Astrocyte of the spinal cord (primary cell): Measurements from ENCODE around the gene TMEM161A.

Experiments used
- DNase-seq: peaks from one replicate; pipeline ENCODE4 v3.0.0; 2011; ENCODE audit warnings: low read depth, low spot score
- H3K4me3 ChIP-seq: 2 replicates; pipeline ENCODE4 v1.5.1; 2011; ENCODE audit warnings: low read depth, mild to moderate bottlenecking, low read length, moderate library complexity
- in situ Hi-C: cut with HindIII; loops from 2 replicates; pipeline ENCODE4 v1.10.0; 2017; ENCODE audit warnings: low sequenced_read_pairs
- TF ChIP-seq, protein P1 (sequence below): IDR thresholded peaks from 2 replicates; pipeline ENCODE4 v1.5.1; 2012; ENCODE audit warnings: low read depth, mild to moderate bottlenecking, low read length, inconsistent platforms

Gene TMEM161A

DNA sequence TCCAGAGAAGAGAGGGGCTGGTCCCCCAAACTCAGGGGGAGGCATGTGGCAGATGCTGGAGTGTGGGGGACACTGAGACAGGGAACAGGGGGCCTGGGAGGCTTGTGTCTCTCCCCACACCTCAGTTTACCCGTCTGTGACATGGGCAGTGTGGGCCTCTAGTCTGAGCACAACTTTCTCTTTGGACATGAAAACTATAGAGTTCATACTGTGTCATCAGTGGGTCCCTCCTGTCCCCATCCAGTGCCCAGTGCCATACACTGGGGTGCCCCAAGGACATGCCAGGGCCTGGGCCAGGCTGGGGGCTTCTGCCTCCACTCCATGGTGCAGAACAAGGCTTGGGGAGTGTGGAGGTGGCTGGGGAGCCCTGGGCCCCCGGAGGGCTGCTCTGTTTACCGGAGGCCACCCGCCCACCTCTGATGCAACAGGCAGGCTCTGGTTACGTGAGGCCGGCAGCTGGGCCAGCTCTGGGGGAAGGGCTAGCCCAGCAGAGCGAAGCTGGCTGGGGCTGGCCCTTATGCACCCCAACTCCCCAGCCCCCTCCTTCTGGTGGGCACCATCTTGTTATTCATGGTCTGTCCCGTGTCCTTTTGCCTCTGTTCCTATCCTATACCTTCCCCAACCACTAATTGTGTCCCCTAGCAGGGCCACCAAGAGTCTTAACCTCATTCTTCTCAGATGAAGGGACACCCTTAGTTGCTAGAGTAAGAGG lies 33.7 kb upstream of the TMEM161A start:
- peak; percentile 26 for DNase-seq
- in situ Hi-C loops, result no loop called here
- no peak overlapping the region for H3K4me3 ChIP-seq
- TF ChIP-seq, protein P1, sequence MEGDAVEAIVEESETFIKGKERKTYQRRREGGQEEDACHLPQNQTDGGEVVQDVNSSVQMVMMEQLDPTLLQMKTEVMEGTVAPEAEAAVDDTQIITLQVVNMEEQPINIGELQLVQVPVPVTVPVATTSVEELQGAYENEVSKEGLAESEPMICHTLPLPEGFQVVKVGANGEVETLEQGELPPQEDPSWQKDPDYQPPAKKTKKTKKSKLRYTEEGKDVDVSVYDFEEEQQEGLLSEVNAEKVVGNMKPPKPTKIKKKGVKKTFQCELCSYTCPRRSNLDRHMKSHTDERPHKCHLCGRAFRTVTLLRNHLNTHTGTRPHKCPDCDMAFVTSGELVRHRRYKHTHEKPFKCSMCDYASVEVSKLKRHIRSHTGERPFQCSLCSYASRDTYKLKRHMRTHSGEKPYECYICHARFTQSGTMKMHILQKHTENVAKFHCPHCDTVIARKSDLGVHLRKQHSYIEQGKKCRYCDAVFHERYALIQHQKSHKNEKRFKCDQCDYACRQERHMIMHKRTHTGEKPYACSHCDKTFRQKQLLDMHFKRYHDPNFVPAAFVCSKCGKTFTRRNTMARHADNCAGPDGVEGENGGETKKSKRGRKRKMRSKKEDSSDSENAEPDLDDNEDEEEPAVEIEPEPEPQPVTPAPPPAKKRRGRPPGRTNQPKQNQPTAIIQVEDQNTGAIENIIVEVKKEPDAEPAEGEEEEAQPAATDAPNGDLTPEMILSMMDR, result no peak

DNA sequence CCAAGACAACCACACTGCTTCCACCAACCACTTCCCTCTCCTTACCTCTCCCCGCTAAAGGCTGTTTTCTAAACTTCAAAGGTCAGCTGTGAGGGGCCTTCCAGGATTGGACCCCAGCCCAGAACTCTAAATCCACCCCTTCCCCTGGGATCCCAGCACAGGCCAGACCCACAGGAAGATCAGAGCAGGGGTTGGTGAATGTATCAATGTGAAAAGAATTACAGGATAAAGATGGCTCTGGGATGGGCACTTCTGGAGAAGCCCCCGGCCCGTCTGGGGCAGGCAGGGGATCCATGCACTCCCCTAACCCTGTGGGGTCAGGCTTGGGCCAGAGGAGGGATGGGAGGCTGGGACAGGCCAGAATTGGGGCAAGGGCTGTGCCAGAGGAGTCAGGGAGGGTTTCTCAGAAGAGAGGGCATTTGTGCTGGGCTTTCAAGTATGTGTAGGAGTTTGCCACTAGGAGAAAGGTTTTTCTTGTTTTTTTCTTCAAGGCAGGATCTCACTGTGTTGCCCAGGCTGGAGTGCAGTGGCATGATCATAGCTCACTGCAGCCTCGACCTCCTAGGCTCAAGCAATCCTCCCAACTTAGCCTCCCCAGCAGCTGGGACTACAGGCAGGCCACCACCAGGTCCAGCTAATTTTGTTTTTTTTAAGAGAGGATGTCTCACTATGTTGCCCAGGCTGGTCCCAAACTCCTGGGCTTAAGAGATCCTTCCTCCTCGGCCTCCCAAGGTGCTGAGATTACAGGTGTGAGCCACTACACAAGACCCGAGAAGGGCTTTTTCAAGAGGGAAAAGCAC lies 32.8 kb upstream of the TMEM161A start:
- H3K4me3 ChIP-seq, result no peak overlapping the region
- no peak for DNase-seq
- in situ Hi-C loops, result no loop called here
- TF ChIP-seq, protein P1, result no peak

DNA sequence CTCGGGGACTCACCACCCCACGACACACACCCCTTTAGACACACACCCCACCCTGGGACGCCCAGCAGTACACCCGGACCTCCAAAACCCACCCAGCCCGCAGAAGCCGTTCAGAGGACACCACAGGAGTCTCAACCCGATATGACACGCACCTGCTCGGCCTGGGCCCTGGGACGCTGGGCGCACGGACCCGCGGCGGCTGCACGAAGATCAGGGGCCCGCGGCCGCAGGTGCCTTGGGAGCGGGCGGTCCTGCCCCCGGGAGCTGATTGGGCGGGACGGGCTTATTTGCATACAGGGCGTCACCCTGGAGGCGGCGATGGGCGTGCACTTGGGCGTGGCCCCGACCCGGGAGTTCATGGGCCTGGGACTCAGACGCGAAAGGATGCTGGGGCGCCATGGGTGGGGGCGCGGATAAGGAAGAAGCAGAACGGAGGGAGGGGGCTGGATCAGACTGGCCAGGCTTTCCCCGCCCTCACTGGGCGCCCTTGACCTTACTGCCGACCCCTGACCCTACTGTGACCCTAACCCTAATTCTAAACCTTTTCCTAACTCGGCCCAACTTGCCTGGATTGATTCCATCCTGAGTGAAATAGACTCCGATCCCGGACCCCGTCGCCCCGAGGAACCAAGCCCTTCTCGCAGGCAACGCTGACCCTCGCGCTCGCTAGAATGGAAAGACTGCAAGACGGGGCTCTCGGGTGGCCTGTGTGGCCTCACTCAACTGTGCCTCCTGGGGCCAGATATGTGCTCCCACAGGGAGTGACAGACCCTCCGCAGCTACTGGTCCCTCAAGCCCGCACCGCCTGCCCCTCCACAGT lies 32.0 kb upstream of the TMEM161A start, which contains the start of gene MEF2B:
MEF2B (minus strand) TSS at position 211 of the 820 bp plus-strand sequence. CDS start 19,528 bp downstream, outside the sequence.
- DNase-seq, result peak; percentile 55
- no peak within 1 kb of the TSS for H3K4me3 ChIP-seq
- in situ Hi-C loops, result no loop called here
- TF ChIP-seq, protein P1, result no peak

DNA sequence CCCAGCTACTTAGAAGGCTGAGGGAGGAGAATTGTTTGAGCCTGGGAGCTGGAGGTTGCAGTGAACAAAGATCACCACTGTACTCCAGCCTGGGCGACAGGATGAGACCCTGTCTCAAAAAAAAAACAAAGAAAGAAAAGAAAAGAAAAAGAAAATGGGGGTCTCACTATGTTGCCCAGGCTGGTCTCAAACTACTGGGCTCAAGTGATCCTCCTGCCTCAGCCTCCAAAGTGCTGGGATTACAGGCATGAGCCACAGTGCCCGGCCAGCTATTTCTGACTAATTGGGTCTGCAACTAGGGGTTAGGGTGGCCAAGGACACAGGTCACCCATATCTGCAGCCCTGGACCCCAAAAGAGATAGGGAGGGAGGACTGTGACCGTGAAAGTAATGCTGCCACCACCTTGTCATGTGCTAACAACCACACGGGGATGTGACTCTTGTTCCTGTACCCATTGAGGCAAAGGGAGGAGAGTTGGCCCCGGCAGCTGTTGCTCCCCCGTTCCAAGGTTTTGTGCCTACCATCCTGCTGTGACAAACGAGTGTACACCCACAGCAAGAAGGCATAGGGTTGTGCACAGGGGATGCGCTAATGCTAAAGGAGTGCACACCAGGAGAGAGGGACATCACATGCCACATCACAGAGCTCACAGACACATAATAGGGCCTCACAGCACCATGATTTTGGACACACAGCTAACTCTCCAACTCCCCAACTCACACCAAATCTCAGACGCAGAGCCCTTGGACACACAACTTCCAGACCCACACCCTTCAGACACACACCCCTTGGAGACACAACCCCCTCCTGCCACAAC lies 31.2 kb upstream of the TMEM161A start:
- TF ChIP-seq, protein P1, result no peak
- in situ Hi-C loops, result no loop called here
- no peak for DNase-seq
- H3K4me3 ChIP-seq, result no peak overlapping the region

DNA sequence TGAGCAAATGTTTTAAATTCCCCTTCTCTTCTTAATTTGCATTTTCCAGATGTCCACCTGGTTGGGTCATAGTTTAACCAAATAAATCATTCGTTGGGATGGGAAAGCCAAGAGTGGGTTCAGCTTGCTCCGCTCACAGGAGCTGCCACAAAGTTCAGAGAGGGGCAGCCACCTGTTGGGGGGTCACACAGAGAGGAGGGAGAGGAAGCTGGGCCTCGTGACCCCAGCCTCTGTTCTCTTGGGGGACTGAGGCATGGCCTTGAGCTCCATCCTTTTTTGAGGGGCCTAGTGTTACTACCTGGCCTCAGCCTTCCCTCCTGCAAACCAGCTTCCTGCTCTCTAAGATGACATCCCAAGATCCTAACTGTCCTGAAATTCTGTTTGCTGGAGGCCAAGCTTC lies 29.3 kb upstream of the TMEM161A start:
- TF ChIP-seq, protein P1, result no peak
- in situ Hi-C loops, result no loop called here
- no peak overlapping the region for H3K4me3 ChIP-seq
- no peak for DNase-seq

DNA sequence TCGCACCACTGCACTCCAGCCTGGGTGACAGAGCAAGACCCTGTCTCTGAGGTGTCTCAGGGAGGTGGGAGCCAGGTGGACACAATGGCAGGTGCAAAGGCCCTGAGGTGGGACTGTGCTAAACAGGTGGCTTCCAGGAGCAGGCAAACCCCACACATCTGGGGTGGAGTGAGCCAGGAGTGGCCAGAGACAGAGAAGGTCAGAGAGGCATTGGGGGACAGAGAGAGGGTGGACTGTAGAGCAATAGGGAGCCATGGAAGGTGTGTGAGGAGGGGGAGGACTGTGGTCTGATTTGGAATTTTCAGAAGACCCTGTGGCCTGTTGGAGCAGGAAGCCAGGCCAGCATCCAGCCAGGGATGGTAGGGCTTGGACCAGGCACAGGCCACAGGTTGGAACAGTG lies 27.1 kb upstream of the TMEM161A start:
- TF ChIP-seq, protein P1, result no peak
- no peak for DNase-seq
- in situ Hi-C loops, result no loop called here
- H3K4me3 ChIP-seq, result no peak overlapping the region
